Measurements from ENCODE around the gene CLK2. TPM values are rescaled to one million over a fixed set of nuclear protein-coding genes. Genes with fewer than 3 reads are reported as not detected.
A peak's percentile ranks its signal among the peaks of the same experiment; 100 is the strongest.

The CLK2 gene
- total and polyA plus RNA-seq, 2 donors (not counting 3 experiments of a cell fraction or from before 2014, with no cell fraction given) = 69.1 to 80.9 TPM

- H3K79me2 ChIP-seq (ENCODE audit: control insufficient read depth, insufficient read depth, low read length) = peaks cover 48% of the 10 kb centered on the region
- DNase-seq (ENCODE audit: low read depth, low spot score) (peak; percentile 69), FAIRE-seq (no peak)
- H3K9me1 ChIP-seq (replicated peaks; ENCODE audit: control insufficient read depth, extremely low read depth, insufficient read depth, low read length) = no peaks in the 10 kb centered on the region
- peak overlapping the region; percentile 88 for H3K27ac ChIP-seq (ENCODE audit: insufficient read depth, low read depth, low read length)
- H3K4me3 ChIP-seq (replicated peaks in 1 of 3; ENCODE audit: insufficient read depth in 1 of 3, low read depth in 1 of 3, low read length in 3 of 3) = peak overlapping the region; percentile 47 to 86 (median 84)
- intact Hi-C loops (cut with micrococcal nuclease) = loop anchor here (1.0 to 5.0 kb wide), 4 partner anchors 14 to 117 kb away; partner anchors contain the start of genes CLK2 and MTX1
- H3K9ac ChIP-seq (replicated peaks; ENCODE audit: extremely low read depth, insufficient read depth, low read length) = peak overlapping the region; percentile 94
- TF ChIP-seq, protein P1, sequence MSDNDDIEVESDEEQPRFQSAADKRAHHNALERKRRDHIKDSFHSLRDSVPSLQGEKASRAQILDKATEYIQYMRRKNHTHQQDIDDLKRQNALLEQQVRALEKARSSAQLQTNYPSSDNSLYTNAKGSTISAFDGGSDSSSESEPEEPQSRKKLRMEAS (IDR thresholded peaks at IDR 0.05; ENCODE audit: insufficient read depth, insufficient read length) = no peak
- TF ChIP-seq EZH2 (IDR thresholded peaks at IDR 0.05; ENCODE audit: borderline replicate concordance, low read depth, low read length, severe bottlenecking) = no peak
- TF ChIP-seq POLR2A (IDR thresholded peaks at IDR 0.05; ENCODE audit: low read depth, low read length) = peak; percentile 67
- no peak for TF ChIP-seq FOS (IDR thresholded peaks at IDR 0.05; ENCODE audit: borderline replicate concordance, insufficient read depth, low read length)
- peak; percentile 82 for TF ChIP-seq POLR2AphosphoS5 (IDR thresholded peaks at IDR 0.05; ENCODE audit: insufficient read depth, low read depth, low read length)
- peak; percentile 7 for TF ChIP-seq MYC (IDR thresholded peaks at IDR 0.05; ENCODE audit: low read depth, low read length)
- peak in 1 of 2 donors; percentile 10 for TF ChIP-seq CTCF (IDR thresholded peaks at IDR 0.05; ENCODE audit: extremely low read depth in 1 of 2, insufficient read depth in 1 of 2, low read depth in 1 of 2, low read length in 2 of 2)
- no peak for TF ChIP-seq GATA2 (IDR thresholded peaks at IDR 0.05; ENCODE audit: insufficient read depth, insufficient read length, low read depth, low read length)
- TF ChIP-seq JUN (IDR thresholded peaks at IDR 0.05; ENCODE audit: borderline replicate concordance, insufficient read depth, insufficient read length, low read depth) = no peak
- no peak overlapping the region for H2AFZ ChIP-seq (ENCODE audit: low read depth, low read length)
- peaks cover 9 to 13% of the 10 kb centered on the region in 2 experiments for H3K36me3 ChIP-seq (ENCODE audit: control insufficient read depth in 2 of 2, extremely low read depth in 1 of 2, insufficient read depth in 2 of 2, low read length in 2 of 2)
- BruUV-seq (replicated peaks) = no TSS peak
- peak overlapping the region; percentile 75 for H3K4me2 ChIP-seq (ENCODE audit: insufficient read depth, low read length)
- no peaks in the 10 kb centered on the region for H3K27me3 ChIP-seq (ENCODE audit: control insufficient read depth in 2 of 2, insufficient read depth in 2 of 2, low read length in 2 of 2)
- no peaks in the 10 kb centered on the region for H4K20me1 ChIP-seq (replicated peaks; ENCODE audit: control insufficient read depth, extremely low read depth, insufficient read depth, low read length)
- H3K9me3 ChIP-seq (replicated peaks; ENCODE audit: control insufficient read depth, insufficient read depth, low read length) = no peaks in the 10 kb centered on the region
- H3K4me1 ChIP-seq (ENCODE audit: control insufficient read depth, extremely low read depth, insufficient read depth, low read length) = peaks cover 24% of the 10 kb centered on the region
- POLR2A ChIA-PET = interaction anchor here (1.1 kb wide), 1 partner anchor 11 kb away, joined by 4 read pairs; the partner anchor contains the start of gene RUSC1
- dilution Hi-C loops (cut with MboI; ENCODE audit: extremely low pct_ligation_motif_present, low sequenced_read_pairs) = no loop called here
- CTCF ChIA-PET = interaction anchor here (1.4 to 1.8 kb wide), 3 partner anchors 11 to 59 kb away, joined by 4 to 9 read pairs (median 6); partner anchors contain the start of gene RUSC1
Observed at GRCh38 chr1:155309423-155310021, 36.2 kb upstream of the CLK2 start.

Data from endothelial cell of umbilical vein (primary cell).